ENCODE results near the gene ELN.
A peak's percentile ranks its signal among the peaks of the same experiment; 100 is the strongest.

ELN gene

GRCh38 chr7:74025146-74025545 is 2.8 kb upstream of the ELN start:
- DNase-seq (ENCODE audit: low spot score): no peak

- no peak for DNase-seq (ENCODE audit: low spot score)
Observed at GRCh38 chr7:74025730-74026129, 2.2 kb upstream of the ELN start.

DNA sequence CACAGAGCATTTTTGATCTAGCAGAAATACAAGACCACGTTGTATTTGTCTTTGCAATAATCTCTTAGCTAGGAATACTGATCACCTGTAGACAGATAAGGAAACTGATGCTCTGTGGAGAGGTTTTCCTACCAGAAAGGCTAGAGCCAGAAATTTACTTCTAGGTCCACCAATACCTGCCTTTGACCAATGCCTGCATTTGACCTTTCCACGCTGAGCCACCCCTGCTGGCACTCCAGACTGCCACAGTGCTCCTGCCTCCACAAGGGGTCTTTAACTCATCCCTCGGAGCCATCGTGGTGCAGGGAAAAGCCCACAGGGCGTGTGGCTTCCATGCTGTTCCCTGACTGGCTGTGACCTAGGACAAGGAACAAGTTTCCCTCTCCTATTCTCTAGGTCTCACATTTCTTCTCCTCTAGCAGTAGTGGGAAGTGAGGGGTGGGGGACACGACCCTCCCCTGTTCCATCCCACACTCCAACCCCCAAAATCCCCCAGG is 1.5 kb upstream of the ELN start:
- no peak for DNase-seq (ENCODE audit: low spot score)

DNA sequence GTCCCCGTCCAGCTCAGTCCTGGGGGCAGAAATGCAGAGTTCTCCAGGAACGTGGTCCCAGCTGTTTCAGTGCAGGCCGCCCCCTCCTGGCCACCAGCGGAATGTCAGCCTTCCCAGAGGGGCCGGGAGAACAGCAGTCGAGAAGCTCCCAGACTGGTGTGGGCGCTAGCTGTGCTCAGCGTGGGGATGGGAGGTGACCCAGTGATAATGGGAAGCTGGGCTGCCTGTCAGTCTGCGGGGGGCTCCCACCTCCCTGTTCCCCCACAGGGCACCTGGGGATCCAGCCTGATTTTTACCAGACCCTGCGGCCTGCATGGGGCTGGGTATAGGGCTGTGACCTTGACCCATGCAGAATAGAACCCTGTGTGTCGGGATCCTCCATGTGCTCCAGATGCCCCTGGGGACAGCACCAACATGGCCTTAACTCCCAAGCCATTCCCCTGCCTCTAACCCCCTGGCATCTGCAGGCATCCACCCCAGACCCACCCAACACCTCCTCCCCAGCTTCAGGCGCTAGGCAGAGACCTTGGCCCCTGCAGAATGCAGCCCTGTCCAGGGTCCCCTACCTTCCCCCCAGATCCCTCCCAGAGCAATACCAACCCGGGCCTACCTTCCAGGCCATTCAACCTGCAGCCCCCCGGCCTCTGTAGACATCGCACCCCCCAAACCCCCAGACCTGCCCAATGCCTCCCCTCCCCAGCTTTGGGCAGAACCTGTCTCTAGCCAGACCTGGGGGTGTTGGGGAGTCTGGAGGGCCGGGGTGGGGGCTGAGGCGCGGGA is 880 bp upstream of the ELN start:
- DNase-seq (ENCODE audit: low spot score): peak; percentile 60

DNA sequence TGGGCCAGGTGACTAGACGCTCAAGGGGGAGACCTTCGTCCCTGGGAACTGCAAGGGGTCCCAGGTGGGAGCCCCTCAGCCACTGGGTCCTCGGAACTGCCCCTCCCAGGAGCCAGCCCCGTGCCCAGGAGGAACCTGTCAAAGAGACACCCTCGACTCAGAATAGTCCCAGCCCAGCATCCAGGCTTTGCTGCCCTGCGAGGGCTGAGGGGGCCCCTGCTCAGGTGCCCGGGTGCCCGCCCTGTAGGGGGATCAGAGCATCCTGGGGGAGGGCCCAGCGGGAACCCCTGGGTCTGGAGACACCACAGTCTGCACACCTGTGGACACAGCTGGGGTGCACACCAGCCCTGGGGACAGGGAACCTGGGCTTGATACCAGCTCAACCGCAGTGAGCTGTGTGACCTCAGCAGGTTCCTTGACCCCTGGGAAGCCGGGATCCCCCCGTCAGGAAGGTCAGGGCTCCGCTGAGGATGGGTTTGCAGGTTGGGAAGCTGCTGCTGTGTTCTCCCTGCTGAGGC is 407 bp downstream of the ELN start:
- DNase-seq (ENCODE audit: low spot score): no peak

- DNase-seq (ENCODE audit: low spot score): no peak
Observed at GRCh38 chr7:74029089-74029785, 1.3 kb downstream of the ELN start.

- no peak for DNase-seq (ENCODE audit: low spot score)
Observed at GRCh38 chr7:74029991-74030415, 2.0 kb downstream of the ELN start.

GRCh38 chr7:74030861-74031260 is 2.9 kb downstream of the ELN start:
- DNase-seq (ENCODE audit: low spot score): no peak

GRCh38 chr7:74031403-74032190 is 3.6 kb downstream of the ELN start:
- DNase-seq (ENCODE audit: low spot score): no peak

DNA sequence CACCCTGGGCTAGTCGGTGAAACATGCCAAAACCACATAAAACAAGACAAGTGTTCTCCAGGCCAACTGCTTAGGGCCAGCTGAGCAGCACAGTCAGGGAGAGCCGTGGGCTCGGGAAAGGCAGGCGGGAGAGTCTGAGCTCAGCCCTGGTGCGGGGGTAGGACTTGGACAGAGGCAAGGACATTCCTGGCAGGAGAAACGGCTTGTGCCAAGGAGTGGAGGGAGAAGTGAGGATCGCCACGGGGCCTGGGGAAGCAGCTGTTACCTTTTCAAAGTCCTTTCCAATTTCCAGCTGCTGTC is 4.2 kb downstream of the ELN start:
- DNase-seq (ENCODE audit: low spot score): no peak

- no peak for DNase-seq (ENCODE audit: low spot score)
Observed at GRCh38 chr7:74032624-74033371, 4.8 kb downstream of the ELN start.

GRCh38 chr7:74033372-74034311 is 5.7 kb downstream of the ELN start:
- no peak for DNase-seq (ENCODE audit: low spot score)

DNA sequence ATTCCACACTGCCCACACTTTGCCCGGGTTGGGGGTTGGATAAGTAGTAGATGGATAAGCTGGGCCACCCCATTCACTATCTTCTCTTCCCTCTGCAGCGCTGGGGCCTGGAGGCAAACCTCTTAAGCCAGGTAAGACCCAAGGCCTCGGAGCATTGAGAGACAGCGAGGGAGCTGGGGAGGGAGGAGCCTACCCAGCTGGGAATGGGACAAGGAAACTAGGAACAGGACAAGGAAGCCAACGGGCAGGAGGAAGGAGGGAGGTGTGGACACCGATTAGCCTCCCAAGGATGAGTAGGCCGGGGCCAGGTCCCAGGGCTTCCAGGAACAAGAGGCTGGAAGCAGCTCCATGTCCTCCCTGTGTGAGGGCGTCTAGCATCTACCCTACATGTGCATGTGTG is 9.6 kb downstream of the ELN start:
- DNase-seq (ENCODE audit: low spot score): no peak

DNA sequence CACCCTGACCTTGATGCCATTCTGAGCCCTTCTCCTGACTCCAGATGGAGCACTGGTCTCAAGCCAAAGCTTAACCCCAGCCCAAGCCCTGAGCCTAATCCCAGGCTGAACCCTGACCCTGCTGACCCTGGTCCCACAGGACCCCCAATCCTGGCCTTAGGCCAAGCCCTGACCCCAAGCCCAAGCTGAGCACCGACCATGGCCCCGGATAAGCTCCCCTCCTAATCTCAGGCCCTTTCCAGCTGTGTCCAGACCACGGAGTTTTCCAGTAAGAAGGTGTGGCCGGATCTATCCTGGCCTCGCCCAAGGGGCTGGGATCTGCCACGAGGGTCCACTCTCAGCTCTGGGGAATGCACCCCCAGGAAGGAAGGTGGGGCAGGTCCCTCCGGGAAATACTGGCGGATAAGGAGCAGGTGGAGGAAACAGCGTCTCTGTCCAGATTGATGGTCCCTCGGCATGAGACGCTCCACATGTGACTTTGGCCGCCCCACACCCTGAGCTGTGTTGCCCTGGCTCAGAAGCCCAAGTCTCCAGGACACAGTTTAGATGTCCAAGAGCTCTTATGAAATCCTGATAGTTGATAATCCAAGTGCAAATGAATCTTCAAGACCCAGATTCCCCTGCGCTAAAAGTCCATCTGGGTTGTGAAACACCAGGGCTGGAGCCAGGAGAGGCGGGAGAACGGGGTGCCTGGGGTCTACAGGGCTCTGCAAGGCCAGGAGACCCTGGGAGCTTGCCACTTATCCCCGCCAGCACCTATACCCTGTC is 10.4 kb downstream of the ELN start:
- no peak for DNase-seq (ENCODE audit: low spot score)

DNA sequence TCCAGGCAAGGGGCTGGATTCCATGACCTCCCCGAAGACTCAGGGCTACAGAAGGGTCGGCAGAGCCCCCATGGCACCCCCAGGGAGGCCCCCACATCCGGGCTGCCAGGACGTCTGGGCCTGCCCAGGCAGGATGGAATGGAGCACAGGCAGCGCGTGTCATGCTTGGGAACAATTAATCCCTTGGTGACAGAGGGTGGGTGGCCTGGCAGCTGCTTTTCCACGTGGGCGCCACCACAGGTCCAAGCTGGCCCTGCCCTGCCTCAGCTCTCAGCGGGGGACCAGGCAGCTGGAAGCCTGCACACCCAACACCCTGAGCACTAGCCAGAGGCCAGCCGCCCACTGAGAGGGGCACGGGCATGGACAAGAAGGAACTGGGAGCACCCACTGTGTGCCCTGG is 11.4 kb downstream of the ELN start:
- no peak for DNase-seq (ENCODE audit: low spot score)

- no peak for DNase-seq (ENCODE audit: low spot score)
Observed at GRCh38 chr7:74040101-74040790, 12.3 kb downstream of the ELN start.

- DNase-seq (ENCODE audit: low spot score): no peak
Observed at GRCh38 chr7:74040791-74041520, 13.0 kb downstream of the ELN start.

DNA sequence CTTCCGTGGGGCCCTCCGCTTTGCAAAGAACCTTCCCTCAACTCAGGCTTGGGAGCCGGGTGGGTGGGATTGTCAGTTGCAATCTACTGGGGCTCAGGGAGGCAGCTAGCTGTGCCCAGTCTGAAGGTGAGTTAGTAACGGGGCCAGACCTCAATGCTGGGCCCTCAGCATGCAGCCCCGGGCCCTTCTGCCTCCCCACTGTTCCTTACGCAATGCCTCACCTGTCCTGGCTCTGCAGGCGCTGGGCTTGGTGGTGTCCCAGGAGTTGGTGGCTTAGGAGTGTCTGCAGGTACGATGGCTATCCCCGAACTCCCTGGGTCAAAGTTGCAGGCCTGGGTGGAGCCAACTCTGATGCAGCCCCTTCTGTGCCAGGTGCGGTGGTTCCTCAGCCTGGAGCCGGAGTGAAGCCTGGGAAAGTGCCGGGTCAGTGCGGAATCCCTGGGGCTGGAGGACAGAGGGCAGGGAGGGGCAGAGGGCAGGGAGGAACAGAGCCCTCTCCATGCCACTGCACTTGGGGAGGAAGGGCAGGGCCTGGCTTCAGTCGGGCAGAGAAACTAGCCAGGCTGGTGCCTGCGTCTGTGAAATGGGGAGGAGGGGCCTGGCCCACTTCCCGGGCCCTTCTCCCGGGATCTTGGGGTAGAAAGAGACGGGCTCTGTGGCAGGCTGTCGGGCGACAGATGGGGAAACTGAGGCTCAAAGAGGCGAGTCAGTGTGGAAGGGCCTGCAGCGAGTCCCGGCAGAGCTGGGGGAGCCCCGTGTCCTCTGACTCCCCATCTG is 15.0 kb downstream of the ELN start:
- DNase-seq (ENCODE audit: low spot score): no peak
